ENCODE data around the gene APOL1. TPM values are rescaled to one million over a fixed set of nuclear protein-coding genes. Genes with fewer than 3 reads are reported as not detected.
"Not testable (repeated sequence)": the region's sequence is repeated elsewhere in the genome, so short reads cannot be mapped to it uniquely, and the experiment has no call there.

APOL1 gene
- total and polyA plus RNA-seq, 3 experiments from 2014 or later: 25.6 to 34.3 (median 32.8) TPM

DNA sequence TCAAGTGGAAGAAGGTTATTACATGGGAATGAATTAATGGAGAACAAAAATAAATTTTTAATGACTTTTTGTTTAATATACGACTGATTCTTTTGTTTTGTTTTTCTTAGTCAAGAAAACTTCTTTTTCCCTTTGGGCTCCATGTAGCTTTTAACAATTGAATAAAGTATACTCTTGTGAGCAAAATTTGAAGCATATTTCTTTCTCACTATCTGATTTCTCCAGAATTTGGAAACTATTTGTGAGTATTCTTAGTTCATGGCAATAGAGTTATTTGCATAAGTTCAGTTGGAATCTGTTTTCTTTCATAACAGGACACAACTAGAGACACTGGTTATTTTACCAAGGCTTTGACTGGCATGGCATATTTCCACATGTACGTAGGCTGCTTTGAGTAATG is 3.8 kb upstream of the APOL1 start:
- H3K27me3 Mint-ChIP-seq: peaks cover 0 to 7% of the 10 kb centered on the region in 2 donors
- H3K4me1 ChIP-seq (ENCODE audit: insufficient read depth, low read length): peaks cover 15% of the 10 kb centered on the region
- no peaks in the 10 kb centered on the region for H3K9me3 ChIP-seq (ENCODE audit: low read length)
- H3K27me3 ChIP-seq (ENCODE audit: insufficient read depth, low read length, poor library complexity, severe bottlenecking): no peaks in the 10 kb centered on the region
- peaks cover 18% of the 10 kb centered on the region in 3 donors for H3K4me1 Mint-ChIP-seq
- ChIA-PET CTCF (interaction anchor here (1.6 kb wide), 1 partner anchor 10 kb away, joined by 7 read pairs; the partner anchor contains the start of gene APOL2), POLR2A (no interaction called here)
- H3K4me3 Mint-ChIP-seq: no peak overlapping the region
- no peak overlapping the region for H3K27ac Mint-ChIP-seq
- H3K36me3 Mint-ChIP-seq: peaks cover 0 to 8% (median 0%) of the 10 kb centered on the region in 3 donors
- no peak overlapping the region for H3K4me3 ChIP-seq (ENCODE audit: low read length)
- H3K36me3 ChIP-seq (ENCODE audit: insufficient read depth, low read length): no peaks in the 10 kb centered on the region
- DNase-seq: no peak
- H3K9me3 Mint-ChIP-seq: no peaks in the 10 kb centered on the region
- no peak overlapping the region for H3K27ac ChIP-seq (ENCODE audit: low read depth, low read length)

DNA sequence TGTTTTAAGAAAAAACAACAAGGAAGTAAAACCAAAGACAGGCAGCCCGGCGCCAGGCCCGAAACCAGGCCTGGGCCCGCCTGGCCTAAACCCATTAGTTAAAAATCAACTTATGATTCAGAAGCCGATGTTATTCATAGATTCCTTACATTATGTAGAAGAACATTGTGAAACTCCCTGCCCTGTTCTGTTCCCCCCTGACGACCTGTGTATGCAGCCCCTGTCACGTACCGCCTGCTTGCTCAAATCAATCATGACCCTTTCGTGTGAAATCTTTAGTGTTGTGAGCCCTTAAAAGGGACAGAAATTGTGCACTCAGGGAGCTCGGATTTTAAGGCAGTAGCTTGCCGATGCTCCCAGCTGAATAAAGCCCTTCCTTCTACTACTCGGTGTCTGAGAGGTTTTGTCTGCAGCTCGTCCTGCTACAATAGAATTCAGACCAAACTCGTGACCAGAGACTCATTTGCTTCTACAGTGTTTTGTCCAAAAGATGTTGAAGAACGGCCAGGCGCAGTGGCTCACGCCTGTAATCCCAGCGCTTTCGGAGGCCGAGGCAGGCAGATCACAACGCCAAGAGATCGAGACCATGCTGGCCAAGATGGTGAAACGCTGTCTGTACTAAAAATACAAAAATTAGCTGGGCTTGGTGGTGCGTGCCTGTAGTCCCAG is 2.5 kb upstream of the APOL1 start:
- Mint-ChIP-seq H3K36me3 (peaks cover 0 to 13% (median 0%) of the 10 kb centered on the region in 3 donors), H3K27ac (peak overlapping the region in 3 of 8 donors; percentile 25 to 69 (median 38)), H3K4me3 (peak overlapping the region in 2 of 7 donors; percentile 50 to 55), H3K4me1 (peaks cover 26 to 31% (median 27%) of the 10 kb centered on the region in 3 donors)
- H3K4me3 ChIP-seq (ENCODE audit: low read length); H3K27me3 ChIP-seq (ENCODE audit: insufficient read depth, low read length, poor library complexity, severe bottlenecking); DNase-seq; H3K9me3 ChIP-seq (ENCODE audit: low read length); H3K27me3 Mint-ChIP-seq; H3K27ac ChIP-seq (ENCODE audit: low read depth, low read length); H3K9me3 Mint-ChIP-seq; H3K36me3 ChIP-seq (ENCODE audit: insufficient read depth, low read length): not testable (repeated sequence)
- POLR2A ChIA-PET: interaction anchor here (0.7 kb wide), 1 partner anchor 225 kb away, joined by 5 read pairs; no protein-coding TSS in a partner anchor
- CTCF ChIA-PET: interaction anchor here (1.6 kb wide), 1 partner anchor 11 kb away, joined by 7 read pairs; the partner anchor contains the start of gene APOL2
- H3K4me1 ChIP-seq (ENCODE audit: insufficient read depth, low read length): peaks cover 26% of the 10 kb centered on the region

DNA sequence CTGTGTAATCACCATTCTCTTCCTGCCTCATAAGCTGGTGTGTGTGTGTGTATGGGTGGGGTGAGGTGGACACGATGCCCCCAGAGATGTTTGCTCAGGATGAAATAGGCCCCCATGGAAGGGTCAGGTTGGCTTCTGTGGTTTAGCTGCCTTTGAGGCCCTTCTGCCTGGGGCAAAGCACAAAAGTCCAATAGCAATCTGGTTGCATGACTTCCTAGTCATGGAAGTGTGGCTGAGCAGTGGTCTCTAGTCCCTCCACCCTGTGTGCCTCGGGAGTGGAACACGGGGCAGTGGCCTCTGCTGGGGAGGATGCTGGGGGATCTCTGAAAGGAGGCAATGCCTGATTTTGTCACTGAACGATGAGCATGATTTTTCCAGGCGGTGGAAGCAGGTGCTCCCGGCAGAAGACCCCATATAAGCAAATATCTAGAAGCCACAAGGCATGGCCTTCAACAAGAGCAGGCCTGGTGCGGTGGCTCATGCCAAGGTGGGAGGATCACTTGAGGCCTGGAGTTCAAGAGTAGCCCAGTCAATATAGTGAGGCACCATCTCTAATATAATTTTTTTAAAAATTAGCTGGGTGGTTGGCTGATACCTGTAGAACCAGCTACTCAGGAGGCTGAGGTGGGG is 839 bp upstream of the APOL1 start:
- not testable (repeated sequence) for H3K9me3 ChIP-seq (ENCODE audit: low read length); H3K36me3 ChIP-seq (ENCODE audit: insufficient read depth, low read length); H3K27ac ChIP-seq (ENCODE audit: low read depth, low read length); H3K4me3 ChIP-seq (ENCODE audit: low read length); H3K27me3 Mint-ChIP-seq; DNase-seq; H3K27me3 ChIP-seq (ENCODE audit: insufficient read depth, low read length, poor library complexity, severe bottlenecking); H3K9me3 Mint-ChIP-seq
- ChIA-PET POLR2A (interaction anchor here (0.5 to 2.1 kb wide), 3 partner anchors 12 to 26 kb away, joined by 4 to 11 read pairs (median 5); partner anchors contain the start of gene APOL2), CTCF (interaction anchor here (1.2 kb wide), 1 partner anchor 34 kb away, joined by 3 read pairs; no protein-coding TSS in a partner anchor)
- Mint-ChIP-seq H3K4me3 (peak overlapping the region in 6 of 7 donors; percentile 88 to 99 (median 96)), H3K36me3 (peaks cover 0 to 27% (median 8%) of the 10 kb centered on the region in 3 donors), H3K4me1 (peaks cover 39 to 47% (median 43%) of the 10 kb centered on the region in 3 donors), H3K27ac (peak overlapping the region; percentile 76 to 99 (median 97))
- H3K4me1 ChIP-seq (ENCODE audit: insufficient read depth, low read length): peaks cover 36% of the 10 kb centered on the region

DNA sequence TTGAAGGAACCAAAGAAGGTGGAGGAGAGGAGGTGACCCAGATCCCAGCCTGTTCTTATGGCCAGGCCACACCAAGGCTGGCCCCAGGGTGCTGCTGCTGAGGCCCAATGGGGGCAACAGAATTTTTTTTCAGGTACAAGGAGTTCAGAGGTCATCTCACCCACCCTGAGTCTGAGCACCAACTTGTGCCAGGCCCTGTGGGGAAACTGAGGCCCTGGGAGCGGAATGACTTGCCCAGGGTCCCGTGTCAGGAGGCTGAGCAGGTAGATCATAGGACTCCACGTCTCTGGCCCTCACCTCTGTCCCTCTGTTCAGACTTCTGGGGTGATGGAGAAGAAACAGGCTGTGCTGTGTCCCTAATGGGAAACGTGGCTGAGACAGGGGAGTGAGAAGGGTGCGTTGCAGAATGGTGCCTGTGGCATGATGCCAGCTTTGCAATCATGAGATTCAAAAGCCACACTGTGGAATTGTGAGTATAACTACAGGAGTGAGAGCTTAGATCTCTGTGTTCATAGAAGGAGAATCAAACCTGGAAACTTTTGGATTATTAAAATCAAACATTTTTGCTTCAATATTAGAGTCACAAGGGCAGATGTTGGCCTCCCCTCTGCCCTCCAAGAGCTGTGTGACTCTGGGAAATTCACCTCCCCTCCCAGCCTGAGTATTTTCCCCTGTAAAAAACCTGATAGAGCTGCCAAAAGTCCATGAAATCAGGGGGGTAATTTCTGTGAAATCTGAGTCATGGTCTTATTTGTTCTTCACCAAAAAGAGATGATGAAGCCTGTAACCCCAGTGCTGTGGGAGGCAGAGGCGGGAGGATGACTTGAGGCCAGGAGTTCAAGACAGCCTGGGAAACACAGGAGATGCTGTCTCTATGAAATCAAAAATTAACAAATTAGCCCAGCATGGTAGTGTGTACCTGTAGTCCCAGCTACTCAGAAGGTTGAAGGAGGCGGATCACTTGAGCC is 874 bp downstream of the APOL1 start:
- Histone ChIP-seq H3K36me3 (ENCODE audit: insufficient read depth, low read length) (peaks cover 5% of the 10 kb centered on the region), H3K4me1 (ENCODE audit: insufficient read depth, low read length) (peaks cover 46% of the 10 kb centered on the region), H3K9me3 (ENCODE audit: low read length) (no peaks in the 10 kb centered on the region), H3K27me3 (ENCODE audit: insufficient read depth, low read length, poor library complexity, severe bottlenecking) (no peaks in the 10 kb centered on the region), H3K4me3 (ENCODE audit: low read length) (peak overlapping the region; percentile 74), H3K27ac (ENCODE audit: low read depth, low read length) (peak overlapping the region; percentile 58)
- H3K36me3 Mint-ChIP-seq: peaks cover 0 to 43% (median 8%) of the 10 kb centered on the region in 3 donors
- peaks cover 52 to 62% (median 55%) of the 10 kb centered on the region in 3 donors for H3K4me1 Mint-ChIP-seq
- H3K27me3 Mint-ChIP-seq: no peaks in the 10 kb centered on the region
- POLR2A ChIA-PET: interaction anchor here (0.5 to 2.1 kb wide), 5 partner anchors 13 to 33 kb away, joined by 3 to 7 read pairs (median 4); partner anchors contain the start of gene APOL2
- no peak for DNase-seq
- peak overlapping the region; percentile 88 to 99 (median 96) for H3K4me3 Mint-ChIP-seq
- CTCF ChIA-PET: interaction anchor here (0.9 to 1.7 kb wide), 3 partner anchors 14 to 24 kb away, joined by 3 to 11 read pairs (median 5); partner anchors contain the start of gene APOL2
- H3K9me3 Mint-ChIP-seq: no peaks in the 10 kb centered on the region
- H3K27ac Mint-ChIP-seq: peak overlapping the region; percentile 72 to 99 (median 97)

DNA sequence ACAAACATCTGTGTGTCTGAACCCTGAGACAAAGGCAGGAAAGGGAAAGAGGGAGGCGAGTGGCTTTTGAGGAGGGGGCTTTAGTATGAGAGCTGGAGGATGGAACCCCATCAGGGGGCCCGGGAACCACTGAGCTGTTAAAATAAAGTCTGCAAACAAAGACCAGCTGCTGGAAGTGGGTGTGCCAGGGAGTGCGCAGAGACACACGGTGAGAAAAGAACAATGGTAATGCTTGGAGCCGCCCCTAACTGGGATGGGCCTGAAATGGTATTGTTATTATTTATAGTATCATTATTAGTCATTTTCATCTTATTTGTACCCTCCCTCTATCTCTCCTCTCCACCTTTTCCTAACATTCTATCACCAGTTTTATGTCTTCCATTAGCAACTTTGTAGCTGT is 2.6 kb downstream of the APOL1 start:
- peaks cover 17% of the 10 kb centered on the region for H3K36me3 ChIP-seq (ENCODE audit: insufficient read depth, low read length)
- CTCF ChIA-PET: interaction anchor here (0.7 kb wide), 1 partner anchor 31 kb away, joined by 3 read pairs; no protein-coding TSS in a partner anchor
- peaks cover 54% of the 10 kb centered on the region for H3K4me1 ChIP-seq (ENCODE audit: insufficient read depth, low read length)
- POLR2A ChIA-PET; H3K9me3 ChIP-seq (ENCODE audit: low read length); DNase-seq; H3K4me3 ChIP-seq (ENCODE audit: low read length); H3K27me3 ChIP-seq (ENCODE audit: insufficient read depth, low read length, poor library complexity, severe bottlenecking); H3K27me3 Mint-ChIP-seq; H3K9me3 Mint-ChIP-seq; H3K27ac ChIP-seq (ENCODE audit: low read depth, low read length): not testable (repeated sequence)
- Mint-ChIP-seq H3K4me1 (peaks cover 62 to 74% (median 67%) of the 10 kb centered on the region in 3 donors), H3K4me3 (peak overlapping the region in 6 of 7 donors; percentile 20 to 96 (median 42)), H3K36me3 (peaks cover 0 to 60% (median 11%) of the 10 kb centered on the region in 3 donors), H3K27ac (peak overlapping the region in 6 of 8 donors; percentile 51 to 84 (median 77))

DNA sequence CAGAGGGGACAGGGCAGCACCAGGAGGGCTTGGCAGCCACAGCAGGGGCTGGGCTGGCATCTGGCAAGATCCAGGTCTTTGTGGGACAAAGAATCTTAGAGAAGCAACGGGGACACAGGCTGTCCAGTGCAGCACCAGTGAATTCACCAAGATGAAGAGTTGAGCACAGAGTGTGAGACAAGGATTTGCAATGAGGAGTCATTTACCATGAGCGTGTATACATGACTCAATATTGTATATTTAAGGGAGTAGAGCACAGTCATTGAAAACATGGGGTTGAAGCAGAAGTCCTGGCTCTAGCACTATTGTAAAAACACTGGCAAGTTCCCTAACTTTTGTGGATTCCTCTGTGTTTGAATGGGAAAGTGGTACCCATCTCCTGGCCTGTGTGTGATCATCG is 3.5 kb downstream of the APOL1 start:
- Histone ChIP-seq H3K27ac (ENCODE audit: low read depth, low read length) (no peak overlapping the region), H3K36me3 (ENCODE audit: insufficient read depth, low read length) (peaks cover 26% of the 10 kb centered on the region), H3K4me1 (ENCODE audit: insufficient read depth, low read length) (peaks cover 54% of the 10 kb centered on the region), H3K9me3 (ENCODE audit: low read length) (no peaks in the 10 kb centered on the region), H3K27me3 (ENCODE audit: insufficient read depth, low read length, poor library complexity, severe bottlenecking) (no peaks in the 10 kb centered on the region), H3K4me3 (ENCODE audit: low read length) (no peak overlapping the region)
- peak overlapping the region in 5 of 7 donors; percentile 7 to 88 (median 25) for H3K4me3 Mint-ChIP-seq
- H3K36me3 Mint-ChIP-seq: peaks cover 4 to 69% (median 13%) of the 10 kb centered on the region in 3 donors
- no peak for DNase-seq
- no peaks in the 10 kb centered on the region for H3K9me3 Mint-ChIP-seq
- peak overlapping the region; percentile 24 to 84 (median 68) for H3K27ac Mint-ChIP-seq
- H3K4me1 Mint-ChIP-seq: peaks cover 62 to 74% (median 70%) of the 10 kb centered on the region in 3 donors
- ChIA-PET CTCF (no interaction called here), POLR2A (no interaction called here)
- no peaks in the 10 kb centered on the region for H3K27me3 Mint-ChIP-seq

DNA sequence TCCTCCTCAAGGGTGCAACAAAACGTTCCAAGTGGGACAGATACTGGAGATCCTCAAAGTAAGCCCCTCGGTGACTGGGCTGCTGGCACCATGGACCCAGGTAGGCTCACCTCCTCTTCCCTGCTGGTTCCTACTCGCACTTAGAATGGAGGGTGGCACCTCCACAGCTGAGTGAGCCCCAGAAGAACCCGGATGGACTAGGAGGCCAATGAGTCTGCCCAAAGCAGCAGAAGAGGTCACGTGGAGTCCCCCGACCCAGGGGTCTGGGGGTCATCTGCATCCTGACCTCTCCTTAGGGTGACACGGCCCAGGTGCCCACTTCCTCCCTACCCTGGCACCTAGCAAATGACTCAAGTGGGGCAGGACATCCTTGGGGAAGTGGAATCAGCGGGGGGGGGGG is 4.4 kb downstream of the APOL1 start:
- ChIA-PET CTCF (no interaction called here), POLR2A (no interaction called here)
- Mint-ChIP-seq H3K4me3 (peak overlapping the region in 1 of 7 donors; percentile 88), H3K36me3 (peaks cover 4 to 78% (median 13%) of the 10 kb centered on the region in 3 donors), H3K27ac (peak overlapping the region in 3 of 8 donors; percentile 54 to 81 (median 79)), H3K27me3 (no peaks in the 10 kb centered on the region), H3K9me3 (no peaks in the 10 kb centered on the region), H3K4me1 (peaks cover 62 to 74% (median 70%) of the 10 kb centered on the region in 3 donors)
- H3K36me3 ChIP-seq (ENCODE audit: insufficient read depth, low read length): peaks cover 26% of the 10 kb centered on the region
- DNase-seq: no peak
- H3K4me3 ChIP-seq (ENCODE audit: low read length): no peak overlapping the region
- H3K9me3 ChIP-seq (ENCODE audit: low read length): no peaks in the 10 kb centered on the region
- no peaks in the 10 kb centered on the region for H3K27me3 ChIP-seq (ENCODE audit: insufficient read depth, low read length, poor library complexity, severe bottlenecking)
- H3K4me1 ChIP-seq (ENCODE audit: insufficient read depth, low read length): peaks cover 54% of the 10 kb centered on the region
- H3K27ac ChIP-seq (ENCODE audit: low read depth, low read length): no peak overlapping the region

All from CD8-positive, alpha-beta memory T cell (primary cell).